IMR-90 (cell line): ENCODE results near the gene SKAP1.

Source experiments
- BHLHE40 ChIP-seq: fragments of 150-350 bp; IDR thresholded peaks from 2 replicates; pipeline ENCODE4 v1.6.1; 2016; ENCODE audit warnings: mild to moderate bottlenecking, low read depth, low read length
- CTCF ChIP-seq: conservative IDR thresholded peaks from 2 replicates; pipeline ENCODE4 v1.5.1; 2012; ENCODE audit warnings: mild to moderate bottlenecking, low read depth, low read length, improper control_type of control experiment
- FOS ChIP-seq: fragments of 150-350 bp; IDR thresholded peaks from 2 replicates; pipeline ENCODE4 v1.6.1; 2016; ENCODE audit warnings: low read depth, low read length
- MAFK ChIP-seq: IDR thresholded peaks from 2 replicates; pipeline ENCODE4 v1.6.1; 2012; ENCODE audit warnings: low read depth, low read length, improper control_type of control experiment
- POLR2A ChIP-seq: IDR thresholded peaks from 2 replicates; pipeline ENCODE4 v1.6.1; 2012; ENCODE audit warnings: mild to moderate bottlenecking, low read depth, low read length
- RCOR1 ChIP-seq: IDR thresholded peaks from 2 replicates; pipeline ENCODE4 v1.6.1; 2012; ENCODE audit warnings: mild to moderate bottlenecking, low read length, improper control_type of control experiment; ENCODE audit not compliant: insufficient replicate concordance
- RFX5 ChIP-seq: IDR thresholded peaks from 2 replicates; pipeline ENCODE4 v1.8.0; 2012; ENCODE audit warnings: low read depth, mild to moderate bottlenecking, low read length, moderate library complexity
- SMC3 ChIP-seq: fragments of 150-350 bp; IDR thresholded peaks from 2 replicates; pipeline ENCODE4 v1.6.1; 2016; ENCODE audit warnings: low read depth, mild to moderate bottlenecking, antibody characterized with exemption, low read length, moderate library complexity
- USF2 ChIP-seq: fragments of 150-350 bp; IDR thresholded peaks from 2 replicates; pipeline ENCODE4 v1.6.1; 2017; ENCODE audit warnings: mild to moderate bottlenecking, antibody characterized with exemption, low read length, low read depth

- TF ChIP-seq CTCF = no peak
- TF ChIP-seq POLR2A = no peak
- no peak for TF ChIP-seq RCOR1
- TF ChIP-seq USF2 = no peak
- TF ChIP-seq SMC3 = no peak
- TF ChIP-seq BHLHE40 = no peak
- no peak for TF ChIP-seq RFX5
- TF ChIP-seq MAFK = no peak; the same call in 1 of the 2 replicates
- TF ChIP-seq FOS = no peak
Observed at GRCh38 chr17:48102798-48103715, 327.0 kb downstream of the SKAP1 start.
